Neural progenitor cell (in vitro differentiated cells): ENCODE results near the gene ACTR3. TPM values are rescaled to one million over a fixed set of nuclear protein-coding genes. Genes with fewer than 3 reads are reported as not detected.
"Not testable (repeated sequence)": the region's sequence is repeated elsewhere in the genome, so short reads cannot be mapped to it uniquely, and the experiment has no call there.

Experiments
- DNase-seq: peaks from one replicate; pipeline ENCODE4 v3.0.0-alpha.2; 2016; ENCODE audit warnings: low spot score
- H2AFZ ChIP-seq: fragments of 200-600 bp; sonication (generic); replicated peaks from 2 replicates; pipeline ENCODE4 v1.6.1; 2016; ENCODE audit warnings: antibody characterized with exemption
- H3F3A ChIP-seq: fragments of 200-600 bp; sonication (generic); 2 replicates; pipeline ENCODE4 v1.6.1; 2016; ENCODE audit warnings: antibody characterized with exemption, low read depth
- H3K27ac ChIP-seq: fragments of 200-600 bp; sonication (generic); 2 replicates; pipeline ENCODE4 v1.5.1; 2016; ENCODE audit warnings: mild to moderate bottlenecking
- H3K27me3 ChIP-seq: fragments of 200-600 bp; sonication (generic); 2 replicates; pipeline ENCODE4 v1.6.1; 2016; ENCODE audit warnings: mild to moderate bottlenecking, moderate library complexity
- H3K36me3 ChIP-seq: fragments of 200-600 bp; sonication (generic); 2 replicates; pipeline ENCODE4 v1.5.1; 2016
- H3K4me1 ChIP-seq: fragments of 200-600 bp; sonication (generic); 2 replicates; pipeline ENCODE4 v1.6.1; 2016; ENCODE audit warnings: mixed run types
- H3K4me2 ChIP-seq: fragments of 200-600 bp; sonication (generic); 2 replicates; pipeline ENCODE4 v1.6.1; 2016
- H3K4me3 ChIP-seq: fragments of 200-600 bp; sonication (generic); 2 replicates; pipeline ENCODE4 v1.5.1; 2016
- H3K79me2 ChIP-seq: fragments of 200-600 bp; sonication (generic); 2 replicates; pipeline ENCODE4 v1.6.1; 2016; ENCODE audit warnings: low read depth
- H3K9ac ChIP-seq: fragments of 200-600 bp; sonication (generic); 2 replicates; pipeline ENCODE4 v1.6.1; 2016
- H3K9me3 ChIP-seq: fragments of 200-600 bp; sonication (generic); 2 replicates; pipeline ENCODE4 v1.5.1; 2016; ENCODE audit warnings: low read depth
- H4K20me1 ChIP-seq: fragments of 200-600 bp; sonication (generic); 2 replicates; pipeline ENCODE4 v1.6.1; 2016; ENCODE audit warnings: low read depth
- H3K27ac Mint-ChIP-seq: 3 replicates; pipeline ENCODE4 v1.8.0; 2021; ENCODE audit warnings: mixed read lengths
- H3K27me3 Mint-ChIP-seq: 2 replicates; pipeline ENCODE4 v1.8.0; 2022; ENCODE audit warnings: low read depth, mild to moderate bottlenecking, inconsistent platforms, moderate library complexity, mixed read lengths; ENCODE audit not compliant: insufficient read depth
- H3K36me3 Mint-ChIP-seq: 3 replicates; pipeline ENCODE4 v1.8.0; 2021; ENCODE audit warnings: mixed read lengths
- H3K4me1 Mint-ChIP-seq: 3 replicates; pipeline ENCODE4 v1.8.0; 2021; ENCODE audit warnings: mixed read lengths
- H3K4me3 Mint-ChIP-seq: 3 replicates; pipeline ENCODE4 v1.8.0; 2021; ENCODE audit warnings: mild to moderate bottlenecking, moderate library complexity, mixed read lengths
- H3K9me3 Mint-ChIP-seq: 3 replicates; pipeline ENCODE4 v1.8.0; 2020; ENCODE audit warnings: mixed read lengths
- CTCF ChIP-seq: fragments of 200-600 bp; sonication (generic); IDR thresholded peaks from 2 replicates; pipeline ENCODE4 v1.5.1; 2017; ENCODE audit warnings: antibody characterized with exemption, mild to moderate bottlenecking
- EZH2 ChIP-seq: fragments of 200-600 bp; sonication (generic); IDR thresholded peaks from 2 replicates; pipeline ENCODE4 v1.6.1; 2017; ENCODE audit warnings: antibody characterized with exemption, mild to moderate bottlenecking, moderate library complexity
- EZH2phosphoT487 ChIP-seq: fragments of 200-600 bp; sonication (generic); IDR thresholded peaks from 2 replicates; pipeline ENCODE4 v1.6.1; 2017; ENCODE audit warnings: antibody characterized with exemption
- total RNA-seq: library from RNA; depleted of rRNA; stranded (reverse); fragments of >200 nt; gene quantifications from 2 replicates; pipeline ENCODE4 v1.2.3, GENCODE V29; 2015; ENCODE audit warnings: low replicate concordance

The ACTR3 gene
- total RNA-seq, 1 donor from 2014 or later, result 175 TPM

DNA sequence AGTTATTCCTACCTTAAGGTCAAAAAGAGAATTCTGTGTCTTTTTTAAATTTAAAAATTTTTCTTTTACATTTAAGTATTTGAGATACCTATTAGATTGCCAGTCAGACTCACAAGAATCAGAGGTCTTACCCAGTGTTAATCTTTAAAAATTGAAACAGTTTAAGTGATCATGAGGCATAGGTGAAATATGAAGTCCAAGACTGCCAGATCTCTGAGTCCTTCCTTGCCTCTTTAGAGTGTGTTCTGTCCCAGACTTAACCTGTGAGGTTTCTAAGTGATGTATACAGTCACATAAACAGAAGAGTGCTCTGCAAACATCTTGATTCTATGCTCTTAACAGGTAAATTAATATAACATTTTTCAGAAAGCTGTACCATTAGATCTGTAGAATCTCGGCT lies 40.6 kb downstream of the ACTR3 start:
- H3K79me2 ChIP-seq, result no peaks in the 10 kb centered on the region
- H3K4me3 Mint-ChIP-seq, result no peak overlapping the region
- H3K27ac Mint-ChIP-seq, result no peak overlapping the region
- no peak overlapping the region for H3K9ac ChIP-seq
- peaks cover 13% of the 10 kb centered on the region for H3K36me3 ChIP-seq
- H3K4me1 ChIP-seq, result no peaks in the 10 kb centered on the region
- H3K9me3 Mint-ChIP-seq, result peaks cover 3% of the 10 kb centered on the region
- no peaks in the 10 kb centered on the region for H3K27me3 ChIP-seq
- H3K4me1 Mint-ChIP-seq, result no peaks in the 10 kb centered on the region
- H4K20me1 ChIP-seq, result no peaks in the 10 kb centered on the region
- H3K27ac ChIP-seq, result no peak overlapping the region
- no peaks in the 10 kb centered on the region for H3F3A ChIP-seq
- no peaks in the 10 kb centered on the region for H3K9me3 ChIP-seq
- TF ChIP-seq EZH2 (no peak), CTCF (no peak), EZH2phosphoT487 (no peak)
- H3K36me3 Mint-ChIP-seq, result peaks cover 30% of the 10 kb centered on the region
- no peak overlapping the region for H2AFZ ChIP-seq
- H3K27me3 Mint-ChIP-seq, result no peaks in the 10 kb centered on the region
- no peak overlapping the region for H3K4me2 ChIP-seq
- no peak for DNase-seq
- no peak overlapping the region for H3K4me3 ChIP-seq

GRCh38 chr2:113937501-113937900 lies 47.6 kb downstream of the ACTR3 start:
- DNase-seq, result no peak
- Histone ChIP-seq H2AFZ (no peak overlapping the region), H3K27me3 (no peaks in the 10 kb centered on the region), H3F3A (no peaks in the 10 kb centered on the region), H3K9ac (no peak overlapping the region), H3K4me1 (no peaks in the 10 kb centered on the region), H3K36me3 (peaks cover 38% of the 10 kb centered on the region), H4K20me1 (no peaks in the 10 kb centered on the region), H3K9me3 (peaks cover 3% of the 10 kb centered on the region), H3K79me2 (no peaks in the 10 kb centered on the region), H3K4me2 (no peak overlapping the region), H3K27ac (no peak overlapping the region), H3K4me3 (no peak overlapping the region)
- no peak overlapping the region for H3K27ac Mint-ChIP-seq
- H3K4me3 Mint-ChIP-seq, result no peak overlapping the region
- no peak for TF ChIP-seq EZH2phosphoT487
- no peak for TF ChIP-seq CTCF
- TF ChIP-seq EZH2, result no peak
- no peaks in the 10 kb centered on the region for H3K27me3 Mint-ChIP-seq
- peaks cover 46% of the 10 kb centered on the region for H3K36me3 Mint-ChIP-seq
- no peaks in the 10 kb centered on the region for H3K4me1 Mint-ChIP-seq
- H3K9me3 Mint-ChIP-seq, result peaks cover 22% of the 10 kb centered on the region

- Mint-ChIP-seq H3K4me1 (no peaks in the 10 kb centered on the region), H3K27ac (no peak overlapping the region), H3K4me3 (no peak overlapping the region), H3K27me3 (no peaks in the 10 kb centered on the region), H3K36me3 (peaks cover 40% of the 10 kb centered on the region), H3K9me3 (peaks cover 16% of the 10 kb centered on the region)
- H3K27ac ChIP-seq, result no peak overlapping the region
- H3K9me3 ChIP-seq, result peaks cover 3% of the 10 kb centered on the region
- no peaks in the 10 kb centered on the region for H3K27me3 ChIP-seq
- no peaks in the 10 kb centered on the region for H3K79me2 ChIP-seq
- no peak overlapping the region for H3K4me2 ChIP-seq
- no peak overlapping the region for H2AFZ ChIP-seq
- TF ChIP-seq CTCF (no peak), EZH2 (no peak), EZH2phosphoT487 (no peak)
- H3K36me3 ChIP-seq, result peaks cover 32% of the 10 kb centered on the region
- H3K4me3 ChIP-seq, result no peak overlapping the region
- no peaks in the 10 kb centered on the region for H3K4me1 ChIP-seq
- no peak for DNase-seq
- H3F3A ChIP-seq, result no peaks in the 10 kb centered on the region
- no peak overlapping the region for H3K9ac ChIP-seq
- H4K20me1 ChIP-seq, result no peaks in the 10 kb centered on the region
Observed at GRCh38 chr2:113940891-113941290, 51.0 kb downstream of the ACTR3 start.

GRCh38 chr2:113945784-113946183 lies 55.9 kb downstream of the ACTR3 start:
- H3K4me1 Mint-ChIP-seq, H3F3A ChIP-seq, H3K27ac ChIP-seq, H3K9me3 ChIP-seq, H3K79me2 ChIP-seq, H3K9ac ChIP-seq, H3K4me3 Mint-ChIP-seq, H2AFZ ChIP-seq, H3K4me1 ChIP-seq, H3K27ac Mint-ChIP-seq, H3K27me3 ChIP-seq, DNase-seq, H3K4me2 ChIP-seq, H3K27me3 Mint-ChIP-seq, H4K20me1 ChIP-seq, H3K9me3 Mint-ChIP-seq, H3K4me3 ChIP-seq: not testable (repeated sequence)
- peaks cover 30% of the 10 kb centered on the region for H3K36me3 Mint-ChIP-seq
- peaks cover 17% of the 10 kb centered on the region for H3K36me3 ChIP-seq

- H3K9me3 Mint-ChIP-seq, H3K27me3 Mint-ChIP-seq, H3K4me2 ChIP-seq, H3K4me3 Mint-ChIP-seq, H3K9me3 ChIP-seq, H2AFZ ChIP-seq, H3F3A ChIP-seq, H3K4me1 Mint-ChIP-seq, H3K9ac ChIP-seq, DNase-seq, H3K4me1 ChIP-seq, H3K27me3 ChIP-seq, H3K36me3 ChIP-seq, H3K4me3 ChIP-seq, H4K20me1 ChIP-seq, H3K79me2 ChIP-seq, H3K27ac Mint-ChIP-seq, H3K27ac ChIP-seq: not testable (repeated sequence)
- peaks cover 30% of the 10 kb centered on the region for H3K36me3 Mint-ChIP-seq
Observed at GRCh38 chr2:113950906-113951305, 61.0 kb downstream of the ACTR3 start.
